ENCODE measurements around the gene INHBE.
"Not testable (repeated sequence)": the region's sequence is repeated elsewhere in the genome, so short reads cannot be mapped to it uniquely, and the experiment has no call there.

DNA sequence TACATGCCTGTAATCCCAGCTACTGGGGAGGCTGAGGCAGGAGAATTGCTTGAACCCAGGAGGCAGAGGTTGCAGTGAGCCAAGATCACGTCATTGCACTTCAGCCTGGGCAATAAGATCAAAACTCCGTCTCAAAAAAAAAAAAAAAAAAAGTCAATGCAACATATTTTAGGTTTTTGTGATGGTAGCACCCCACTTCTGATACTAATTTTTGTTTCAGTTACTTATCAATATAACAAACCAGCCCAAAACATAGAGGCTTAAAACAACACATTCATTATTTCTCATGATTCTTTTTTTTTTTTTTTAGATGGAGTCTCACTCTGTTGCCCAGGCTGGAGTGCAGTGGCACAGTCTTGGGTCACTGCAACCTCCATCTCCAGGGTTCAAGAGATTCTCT, 13.7 kb upstream of the INHBE start:
- not testable (repeated sequence) for TF ChIP-seq AFF4 (CRISPR knock-in tag; IDR thresholded peaks at IDR 0.05; ENCODE audit: borderline replicate concordance); CREB1 (CRISPR knock-in tag; IDR thresholded peaks at IDR 0.05); ZNF121 (CRISPR knock-in tag; IDR thresholded peaks at IDR 0.05); IRF1 (CRISPR knock-in tag; IDR thresholded peaks at IDR 0.05); ATF3 (CRISPR knock-in tag; conservative IDR thresholded peaks at IDR 0.05); FOXP1 (CRISPR knock-in tag; IDR thresholded peaks at IDR 0.05; ENCODE audit: borderline replicate concordance); JUN (CRISPR knock-in tag; IDR thresholded peaks at IDR 0.05); MAX (CRISPR knock-in tag; IDR thresholded peaks at IDR 0.05)
- TF ChIP-seq, protein P1, sequence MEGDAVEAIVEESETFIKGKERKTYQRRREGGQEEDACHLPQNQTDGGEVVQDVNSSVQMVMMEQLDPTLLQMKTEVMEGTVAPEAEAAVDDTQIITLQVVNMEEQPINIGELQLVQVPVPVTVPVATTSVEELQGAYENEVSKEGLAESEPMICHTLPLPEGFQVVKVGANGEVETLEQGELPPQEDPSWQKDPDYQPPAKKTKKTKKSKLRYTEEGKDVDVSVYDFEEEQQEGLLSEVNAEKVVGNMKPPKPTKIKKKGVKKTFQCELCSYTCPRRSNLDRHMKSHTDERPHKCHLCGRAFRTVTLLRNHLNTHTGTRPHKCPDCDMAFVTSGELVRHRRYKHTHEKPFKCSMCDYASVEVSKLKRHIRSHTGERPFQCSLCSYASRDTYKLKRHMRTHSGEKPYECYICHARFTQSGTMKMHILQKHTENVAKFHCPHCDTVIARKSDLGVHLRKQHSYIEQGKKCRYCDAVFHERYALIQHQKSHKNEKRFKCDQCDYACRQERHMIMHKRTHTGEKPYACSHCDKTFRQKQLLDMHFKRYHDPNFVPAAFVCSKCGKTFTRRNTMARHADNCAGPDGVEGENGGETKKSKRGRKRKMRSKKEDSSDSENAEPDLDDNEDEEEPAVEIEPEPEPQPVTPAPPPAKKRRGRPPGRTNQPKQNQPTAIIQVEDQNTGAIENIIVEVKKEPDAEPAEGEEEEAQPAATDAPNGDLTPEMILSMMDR (IDR thresholded peaks at IDR 0.05) = not testable (repeated sequence)
- TF ChIP-seq, protein P2, sequence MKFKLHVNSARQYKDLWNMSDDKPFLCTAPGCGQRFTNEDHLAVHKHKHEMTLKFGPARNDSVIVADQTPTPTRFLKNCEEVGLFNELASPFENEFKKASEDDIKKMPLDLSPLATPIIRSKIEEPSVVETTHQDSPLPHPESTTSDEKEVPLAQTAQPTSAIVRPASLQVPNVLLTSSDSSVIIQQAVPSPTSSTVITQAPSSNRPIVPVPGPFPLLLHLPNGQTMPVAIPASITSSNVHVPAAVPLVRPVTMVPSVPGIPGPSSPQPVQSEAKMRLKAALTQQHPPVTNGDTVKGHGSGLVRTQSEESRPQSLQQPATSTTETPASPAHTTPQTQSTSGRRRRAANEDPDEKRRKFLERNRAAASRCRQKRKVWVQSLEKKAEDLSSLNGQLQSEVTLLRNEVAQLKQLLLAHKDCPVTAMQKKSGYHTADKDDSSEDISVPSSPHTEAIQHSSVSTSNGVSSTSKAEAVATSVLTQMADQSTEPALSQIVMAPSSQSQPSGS (CRISPR knock-in tag; IDR thresholded peaks at IDR 0.05; ENCODE audit: borderline replicate concordance, low read depth) = not testable (repeated sequence)
